ENCODE results near the gene PDSS2. TPM values are rescaled to one million over a fixed set of nuclear protein-coding genes. Genes with fewer than 3 reads are reported as not detected.

PDSS2 gene
- total RNA-seq, 4 donors from 2014 or later, result 18.6 to 32.3 (median 25.6) TPM

DNA sequence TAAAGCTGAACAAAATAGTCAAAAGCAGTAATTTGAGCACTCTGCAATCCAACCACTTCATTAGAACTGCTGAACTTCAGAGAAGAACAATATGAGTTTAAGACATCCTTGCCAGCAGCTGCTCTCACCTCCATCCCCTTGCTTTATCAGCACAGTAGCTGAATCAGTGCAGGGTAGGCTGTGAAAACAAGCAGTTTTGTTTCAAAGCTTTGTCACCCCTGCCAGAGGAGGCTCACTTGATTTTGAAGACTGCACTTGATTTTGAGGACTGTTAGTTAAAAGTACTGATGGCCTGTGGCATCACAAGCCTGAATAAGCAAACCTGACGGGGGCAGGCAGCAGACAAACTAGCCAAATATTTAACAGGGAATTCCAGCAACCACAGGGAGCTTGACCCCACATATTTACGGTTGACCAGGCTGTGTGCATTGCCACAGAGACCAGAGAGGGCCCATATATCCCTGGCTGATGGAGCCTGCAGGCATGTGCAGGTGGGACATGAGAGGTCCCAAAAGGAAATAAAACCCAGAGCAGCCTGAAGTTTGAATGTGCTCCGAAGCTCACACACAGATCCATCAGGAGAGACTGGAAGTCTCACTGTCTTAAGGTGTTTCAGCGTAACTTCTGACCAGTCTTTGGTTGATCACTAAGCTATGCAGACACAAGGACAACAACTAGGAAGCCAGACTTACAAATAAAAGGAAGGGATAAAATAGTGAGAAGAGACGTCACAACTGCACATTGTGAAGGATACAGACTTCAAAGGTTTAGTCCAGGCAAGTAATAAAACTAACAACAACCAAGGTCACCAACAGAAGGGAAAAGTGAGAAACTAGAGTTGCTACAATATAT is 97.4 kb downstream of the PDSS2 start:
- no peaks in the 10 kb centered on the region for H3K36me3 ChIP-seq
- no peak overlapping the region for H3K4me3 ChIP-seq (replicated peaks in 1 of 3)
- H3K27ac ChIP-seq, result no peak overlapping the region
- intact Hi-C loops (cut with DNase I), result no loop called here
- no peaks in the 10 kb centered on the region for H3K27me3 ChIP-seq
- H3K4me1 ChIP-seq, result peaks cover 4 to 10% of the 10 kb centered on the region in 2 donors
- DNase-seq, result peak; percentile 48 to 61
- TF ChIP-seq POLR2A (IDR thresholded peaks at IDR 0.05) (no peak), CTCF (IDR thresholded peaks at IDR 0.05) (no peak)
- no peaks in the 10 kb centered on the region for H3K9me3 ChIP-seq
- 66 to 70% methylated on average over 5 of the region's 5 CpGs for WGBS, 2 donors

DNA sequence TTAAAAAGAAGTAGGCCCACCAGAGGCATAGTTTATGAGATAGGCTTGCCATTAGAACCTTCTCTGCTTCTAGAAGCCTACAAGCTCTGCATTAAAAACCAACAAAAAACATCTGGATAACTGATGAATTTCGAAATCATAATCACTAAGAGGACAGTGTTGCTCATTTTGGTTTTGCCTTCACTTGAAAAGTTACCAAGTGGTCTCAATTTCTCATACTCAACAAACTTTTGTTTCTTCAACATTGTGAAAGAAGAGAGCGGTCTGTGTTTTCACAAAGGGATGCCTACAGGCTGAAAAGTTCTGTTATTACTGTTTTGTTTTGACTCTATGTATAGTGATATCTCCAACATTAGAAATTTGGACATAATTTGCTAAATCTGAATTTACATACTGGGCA is 98.9 kb downstream of the PDSS2 start:
- intact Hi-C loops (cut with DNase I), result no loop called here
- no peak overlapping the region for H3K4me3 ChIP-seq (replicated peaks in 1 of 3)
- H3K9me3 ChIP-seq, result no peaks in the 10 kb centered on the region
- H3K4me1 ChIP-seq, result peaks cover 4 to 10% of the 10 kb centered on the region in 2 donors
- no peak for DNase-seq
- no peak overlapping the region for H3K27ac ChIP-seq
- TF ChIP-seq CTCF (IDR thresholded peaks at IDR 0.05) (no peak), POLR2A (IDR thresholded peaks at IDR 0.05) (no peak)
- H3K27me3 ChIP-seq, result no peaks in the 10 kb centered on the region
- no peaks in the 10 kb centered on the region for H3K36me3 ChIP-seq
- 87 to 92% methylated on average over 2 of the region's 2 CpGs for WGBS, 2 donors

- Histone ChIP-seq H3K4me3 (replicated peaks in 1 of 3) (no peak overlapping the region), H3K27me3 (no peaks in the 10 kb centered on the region), H3K27ac (no peak overlapping the region), H3K36me3 (no peaks in the 10 kb centered on the region), H3K4me1 (peaks cover 12 to 15% of the 10 kb centered on the region in 2 donors), H3K9me3 (no peaks in the 10 kb centered on the region)
- DNase-seq, result no peak
- WGBS, 2 donors, result 96 to 97% methylated on average over 2 of the region's 2 CpGs
- intact Hi-C loops (cut with DNase I), result no loop called here
- TF ChIP-seq CTCF (IDR thresholded peaks at IDR 0.05), result no peak
- no peak for TF ChIP-seq POLR2A (IDR thresholded peaks at IDR 0.05)
These were observed 101.5 kb downstream of the PDSS2 start for GRCh38 chr6:107357842-107358241.

GRCh38 chr6:107357031-107357430 is 102.3 kb downstream of the PDSS2 start:
- peaks cover 12 to 13% of the 10 kb centered on the region in 2 donors for H3K4me1 ChIP-seq
- 88 to 98% methylated on average over 2 of the region's 2 CpGs for WGBS, 2 donors
- no peaks in the 10 kb centered on the region for H3K27me3 ChIP-seq
- intact Hi-C loops (cut with DNase I), result no loop called here
- no peaks in the 10 kb centered on the region for H3K36me3 ChIP-seq
- no peak overlapping the region for H3K4me3 ChIP-seq (replicated peaks in 1 of 3)
- H3K27ac ChIP-seq, result no peak overlapping the region
- no peak for DNase-seq
- no peaks in the 10 kb centered on the region for H3K9me3 ChIP-seq
- TF ChIP-seq POLR2A (IDR thresholded peaks at IDR 0.05) (no peak), CTCF (IDR thresholded peaks at IDR 0.05) (no peak)

DNA sequence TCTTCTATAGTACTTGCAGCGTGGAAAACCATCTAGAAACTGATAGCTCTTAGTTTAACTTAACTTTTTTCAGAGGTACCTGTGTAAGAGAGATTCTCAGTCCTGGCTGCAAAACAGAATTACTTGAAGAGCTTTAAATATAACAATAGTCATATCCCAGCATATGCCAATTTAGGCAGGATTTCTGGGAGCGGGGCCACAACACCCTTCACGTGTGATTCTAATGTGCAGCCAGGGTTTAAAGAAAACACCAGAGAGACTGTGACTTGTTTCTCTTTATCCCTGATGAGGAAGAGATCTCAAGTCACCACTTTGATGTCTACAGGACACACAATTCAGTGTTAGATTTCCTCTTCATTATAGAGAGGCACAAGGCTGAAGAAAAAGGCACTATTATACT is 103.7 kb downstream of the PDSS2 start:
- 77 to 83% methylated on average over 3 of the region's 3 CpGs for WGBS, 2 donors
- intact Hi-C loops (cut with DNase I), result no loop called here
- no peak overlapping the region for H3K27ac ChIP-seq

More for the DNA sequence above, 103.7 kb downstream of the PDSS2 start:
- DNase-seq, result peak in 1 of 2 donors; percentile 33
- Histone ChIP-seq H3K27me3 (no peaks in the 10 kb centered on the region), H3K36me3 (no peaks in the 10 kb centered on the region), H3K4me3 (replicated peaks in 1 of 3) (no peak overlapping the region), H3K9me3 (no peaks in the 10 kb centered on the region), H3K4me1 (peaks cover 6 to 8% of the 10 kb centered on the region in 2 donors)
- no peak for TF ChIP-seq POLR2A (IDR thresholded peaks at IDR 0.05)
- no peak for TF ChIP-seq CTCF (IDR thresholded peaks at IDR 0.05)
